ENCODE results near the gene MTX1. TPM values are rescaled to one million over a fixed set of nuclear protein-coding genes. Genes with fewer than 3 reads are reported as not detected.

MTX1 gene
- total and polyA plus RNA-seq, 2 experiments from 2014 or later = 77.7 to 106 TPM

DNA sequence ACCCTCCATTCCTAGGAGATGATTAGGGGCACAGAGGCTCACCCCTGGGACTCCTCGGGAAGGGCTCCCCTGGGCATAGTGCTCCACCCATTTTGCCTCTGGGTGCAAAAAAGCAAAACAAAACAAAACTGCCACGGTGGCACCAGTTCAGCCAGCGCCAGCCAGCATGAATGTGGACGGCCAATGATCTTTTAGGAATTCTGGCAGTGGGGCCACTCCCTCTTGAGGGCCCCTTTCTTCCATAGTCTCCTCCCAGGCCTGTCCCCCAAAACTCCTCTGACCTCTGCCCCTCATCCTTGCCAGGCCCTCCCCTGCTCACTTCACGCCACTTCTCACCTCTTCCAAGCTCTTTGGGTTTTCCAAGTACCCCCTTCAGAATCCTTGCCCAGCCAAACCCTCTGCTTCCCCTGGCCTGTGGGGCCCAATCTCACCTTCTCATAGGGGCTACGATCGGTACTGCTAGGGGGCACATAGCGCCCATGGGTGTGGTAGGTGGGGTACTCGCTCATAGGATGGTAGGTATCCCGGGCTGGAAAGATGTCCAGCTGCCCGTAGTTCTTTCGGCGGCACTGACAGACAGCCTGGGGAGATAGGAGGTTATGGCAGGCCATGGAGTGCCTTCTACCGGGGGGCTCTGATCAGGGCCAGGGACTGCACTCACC, 21.6 kb upstream of the MTX1 start (continued):
- no peak for TF ChIP-seq ETS1 (IDR thresholded peaks at IDR 0.05)
- TF ChIP-seq REST (IDR thresholded peaks at IDR 0.05; ENCODE audit: unreplicated experiment) = no peak

GRCh38 chr1:155187456-155187891, 21.0 kb upstream of the MTX1 start:
- Mint-ChIP-seq H3K4me3 (peak overlapping the region; percentile 14; the same call in 1 of the 3 replicates), H3K9me3 (0 out of 3 replicates have a peak, but pooled peaks cover 2% of the 10 kb centered on the region), H3K4me1 (peaks cover 37% of the 10 kb centered on the region), H3K27me3 (ENCODE audit: insufficient read depth, low read depth, poor library complexity) (peaks cover 27% of the 10 kb centered on the region), H3K36me3 (ENCODE audit: low read depth) (peaks cover 13% of the 10 kb centered on the region), H3K27ac (no peak overlapping the region)
- Histone ChIP-seq H2AFZ (no peak overlapping the region), H3K9me2 (ENCODE audit: insufficient read depth) (no peaks in the 10 kb centered on the region), H3K27ac (ENCODE audit: low read depth) (no peak overlapping the region), H3K4me1 (ENCODE audit: insufficient read depth) (peaks cover 18% of the 10 kb centered on the region), H3K36me3 (ENCODE audit: insufficient read depth) (no peaks in the 10 kb centered on the region), H4K20me1 (replicated peaks; ENCODE audit: insufficient read depth) (no peaks in the 10 kb centered on the region), H3K4me3 (no peak overlapping the region), H3K79me2 (replicated peaks; ENCODE audit: insufficient read depth) (no peaks in the 10 kb centered on the region), H3K4me2 (no peak overlapping the region), H3F3A (replicated peaks; ENCODE audit: low read depth) (peaks cover 8% of the 10 kb centered on the region; the same call in 1 of the 2 replicates), H3K27me3 (ENCODE audit: insufficient read depth) (no peaks in the 10 kb centered on the region)
- peak; percentile 39 for ATAC-seq
- DNase-seq (ENCODE audit: low spot score) = peak; percentile 40
- TF ChIP-seq STAT1 (IDR thresholded peaks at IDR 0.05; ENCODE audit: unreplicated experiment) (no peak), ZNF331 (CRISPR knock-in tag; IDR thresholded peaks at IDR 0.05; ENCODE audit: low read depth) (no peak), ETS1 (IDR thresholded peaks at IDR 0.05) (no peak), ZNF114 (CRISPR knock-in tag; IDR thresholded peaks at IDR 0.05) (no peak), REST (IDR thresholded peaks at IDR 0.05; ENCODE audit: unreplicated experiment) (no peak), EZH2phosphoT487 (IDR thresholded peaks at IDR 0.05; ENCODE audit: unreplicated experiment) (no peak)
- TF ChIP-seq, protein P1, sequence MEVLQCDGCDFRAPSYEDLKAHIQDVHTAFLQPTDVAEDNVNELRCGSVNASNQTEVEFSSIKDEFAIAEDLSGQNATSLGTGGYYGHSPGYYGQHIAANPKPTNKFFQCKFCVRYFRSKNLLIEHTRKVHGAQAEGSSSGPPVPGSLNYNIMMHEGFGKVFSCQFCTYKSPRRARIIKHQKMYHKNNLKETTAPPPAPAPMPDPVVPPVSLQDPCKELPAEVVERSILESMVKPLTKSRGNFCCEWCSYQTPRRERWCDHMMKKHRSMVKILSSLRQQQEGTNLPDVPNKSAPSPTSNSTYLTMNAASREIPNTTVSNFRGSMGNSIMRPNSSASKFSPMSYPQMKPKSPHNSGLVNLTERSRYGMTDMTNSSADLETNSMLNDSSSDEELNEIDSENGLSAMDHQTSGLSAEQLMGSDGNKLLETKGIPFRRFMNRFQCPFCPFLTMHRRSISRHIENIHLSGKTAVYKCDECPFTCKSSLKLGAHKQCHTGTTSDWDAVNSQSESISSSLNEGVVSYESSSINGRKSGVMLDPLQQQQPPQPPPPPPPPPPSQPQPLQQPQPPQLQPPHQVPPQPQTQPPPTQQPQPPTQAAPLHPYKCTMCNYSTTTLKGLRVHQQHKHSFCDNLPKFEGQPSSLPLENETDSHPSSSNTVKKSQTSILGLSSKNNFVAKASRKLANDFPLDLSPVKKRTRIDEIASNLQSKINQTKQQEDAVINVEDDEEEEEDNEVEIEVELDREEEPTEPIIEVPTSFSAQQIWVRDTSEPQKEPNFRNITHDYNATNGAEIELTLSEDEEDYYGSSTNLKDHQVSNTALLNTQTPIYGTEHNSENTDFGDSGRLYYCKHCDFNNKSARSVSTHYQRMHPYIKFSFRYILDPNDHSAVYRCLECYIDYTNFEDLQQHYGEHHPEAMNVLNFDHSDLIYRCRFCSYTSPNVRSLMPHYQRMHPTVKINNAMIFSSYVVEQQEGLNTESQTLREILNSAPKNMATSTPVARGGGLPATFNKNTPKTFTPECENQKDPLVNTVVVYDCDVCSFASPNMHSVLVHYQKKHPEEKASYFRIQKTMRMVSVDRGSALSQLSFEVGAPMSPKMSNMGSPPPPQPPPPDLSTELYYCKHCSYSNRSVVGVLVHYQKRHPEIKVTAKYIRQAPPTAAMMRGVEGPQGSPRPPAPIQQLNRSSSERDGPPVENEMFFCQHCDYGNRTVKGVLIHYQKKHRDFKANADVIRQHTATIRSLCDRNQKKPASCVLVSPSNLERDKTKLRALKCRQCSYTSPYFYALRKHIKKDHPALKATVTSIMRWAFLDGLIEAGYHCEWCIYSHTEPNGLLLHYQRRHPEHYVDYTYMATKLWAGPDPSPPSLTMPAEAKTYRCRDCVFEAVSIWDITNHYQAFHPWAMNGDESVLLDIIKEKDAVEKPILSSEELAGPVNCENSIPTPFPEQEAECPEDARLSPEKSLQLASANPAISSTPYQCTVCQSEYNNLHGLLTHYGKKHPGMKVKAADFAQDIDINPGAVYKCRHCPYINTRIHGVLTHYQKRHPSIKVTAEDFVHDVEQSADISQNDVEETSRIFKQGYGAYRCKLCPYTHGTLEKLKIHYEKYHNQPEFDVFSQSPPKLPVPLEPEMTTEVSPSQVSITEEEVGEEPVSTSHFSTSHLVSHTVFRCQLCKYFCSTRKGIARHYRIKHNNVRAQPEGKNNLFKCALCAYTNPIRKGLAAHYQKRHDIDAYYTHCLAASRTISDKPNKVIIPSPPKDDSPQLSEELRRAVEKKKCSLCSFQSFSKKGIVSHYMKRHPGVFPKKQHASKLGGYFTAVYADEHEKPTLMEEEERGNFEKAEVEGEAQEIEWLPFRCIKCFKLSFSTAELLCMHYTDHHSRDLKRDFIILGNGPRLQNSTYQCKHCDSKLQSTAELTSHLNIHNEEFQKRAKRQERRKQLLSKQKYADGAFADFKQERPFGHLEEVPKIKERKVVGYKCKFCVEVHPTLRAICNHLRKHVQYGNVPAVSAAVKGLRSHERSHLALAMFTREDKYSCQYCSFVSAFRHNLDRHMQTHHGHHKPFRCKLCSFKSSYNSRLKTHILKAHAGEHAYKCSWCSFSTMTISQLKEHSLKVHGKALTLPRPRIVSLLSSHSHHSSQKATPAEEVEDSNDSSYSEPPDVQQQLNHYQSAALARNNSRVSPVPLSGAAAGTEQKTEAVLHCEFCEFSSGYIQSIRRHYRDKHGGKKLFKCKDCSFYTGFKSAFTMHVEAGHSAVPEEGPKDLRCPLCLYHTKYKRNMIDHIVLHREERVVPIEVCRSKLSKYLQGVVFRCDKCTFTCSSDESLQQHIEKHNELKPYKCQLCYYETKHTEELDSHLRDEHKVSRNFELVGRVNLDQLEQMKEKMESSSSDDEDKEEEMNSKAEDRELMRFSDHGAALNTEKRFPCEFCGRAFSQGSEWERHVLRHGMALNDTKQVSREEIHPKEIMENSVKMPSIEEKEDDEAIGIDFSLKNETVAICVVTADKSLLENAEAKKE (CRISPR knock-in tag; IDR thresholded peaks at IDR 0.05) = no peak
